ENCODE data around the gene FBXL20. TPM values are rescaled to one million over a fixed set of nuclear protein-coding genes. Genes with fewer than 3 reads are reported as not detected.
"Not testable (repeated sequence)": the region's sequence is repeated elsewhere in the genome, so short reads cannot be mapped to it uniquely, and the experiment has no call there.

FBXL20 gene
- total RNA-seq, 4 donors from 2014 or later = 13.1 to 19.6 (median 17.2) TPM

DNA sequence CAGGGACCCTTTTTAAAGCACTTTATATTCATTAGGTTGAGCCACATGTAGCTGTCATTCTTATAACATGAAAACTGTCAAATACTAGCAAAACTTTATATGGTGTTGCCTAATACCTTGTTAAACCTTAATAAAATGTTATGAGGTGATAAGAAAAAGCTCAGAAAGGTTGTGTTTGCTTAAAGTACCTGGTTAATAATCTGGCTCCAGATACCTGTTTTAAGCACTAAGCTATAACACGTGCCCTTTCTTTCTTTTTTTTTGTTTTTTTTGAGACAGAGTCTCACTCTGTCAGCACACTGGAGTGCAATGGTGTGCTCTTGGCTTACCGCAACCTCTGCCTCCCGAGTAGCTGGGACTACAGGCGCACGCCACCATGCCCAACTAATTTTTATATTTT is 116.7 kb downstream of the FBXL20 start:
- no peak for TF ChIP-seq EP300 (IDR thresholded peaks at IDR 0.05)
- no peak for TF ChIP-seq POLR2A (IDR thresholded peaks at IDR 0.05; ENCODE audit: low read depth)
- TF ChIP-seq POLR2AphosphoS5 (IDR thresholded peaks at IDR 0.05) = no peak
- TF ChIP-seq, protein P1, sequence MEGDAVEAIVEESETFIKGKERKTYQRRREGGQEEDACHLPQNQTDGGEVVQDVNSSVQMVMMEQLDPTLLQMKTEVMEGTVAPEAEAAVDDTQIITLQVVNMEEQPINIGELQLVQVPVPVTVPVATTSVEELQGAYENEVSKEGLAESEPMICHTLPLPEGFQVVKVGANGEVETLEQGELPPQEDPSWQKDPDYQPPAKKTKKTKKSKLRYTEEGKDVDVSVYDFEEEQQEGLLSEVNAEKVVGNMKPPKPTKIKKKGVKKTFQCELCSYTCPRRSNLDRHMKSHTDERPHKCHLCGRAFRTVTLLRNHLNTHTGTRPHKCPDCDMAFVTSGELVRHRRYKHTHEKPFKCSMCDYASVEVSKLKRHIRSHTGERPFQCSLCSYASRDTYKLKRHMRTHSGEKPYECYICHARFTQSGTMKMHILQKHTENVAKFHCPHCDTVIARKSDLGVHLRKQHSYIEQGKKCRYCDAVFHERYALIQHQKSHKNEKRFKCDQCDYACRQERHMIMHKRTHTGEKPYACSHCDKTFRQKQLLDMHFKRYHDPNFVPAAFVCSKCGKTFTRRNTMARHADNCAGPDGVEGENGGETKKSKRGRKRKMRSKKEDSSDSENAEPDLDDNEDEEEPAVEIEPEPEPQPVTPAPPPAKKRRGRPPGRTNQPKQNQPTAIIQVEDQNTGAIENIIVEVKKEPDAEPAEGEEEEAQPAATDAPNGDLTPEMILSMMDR (IDR thresholded peaks at IDR 0.05) = no peak
- H3K9me3 ChIP-seq = no peaks in the 10 kb centered on the region
- intact Hi-C loops (cut with DNase I) = no loop called here
- peaks cover 12 to 17% (median 14%) of the 10 kb centered on the region in 4 donors for H3K4me1 ChIP-seq
- WGBS = 96% methylated on average over 5 of the region's 5 CpGs
- H3K27ac ChIP-seq (replicated peaks in 1 of 4) = no peak overlapping the region
- peaks cover 4 to 66% (median 12%) of the 10 kb centered on the region in 4 donors for H3K36me3 ChIP-seq
- no peaks in the 10 kb centered on the region for H3K27me3 ChIP-seq
- DNase-seq (ENCODE audit: extremely low spot score) = no peak
- no peak overlapping the region for H3K4me3 ChIP-seq

DNA sequence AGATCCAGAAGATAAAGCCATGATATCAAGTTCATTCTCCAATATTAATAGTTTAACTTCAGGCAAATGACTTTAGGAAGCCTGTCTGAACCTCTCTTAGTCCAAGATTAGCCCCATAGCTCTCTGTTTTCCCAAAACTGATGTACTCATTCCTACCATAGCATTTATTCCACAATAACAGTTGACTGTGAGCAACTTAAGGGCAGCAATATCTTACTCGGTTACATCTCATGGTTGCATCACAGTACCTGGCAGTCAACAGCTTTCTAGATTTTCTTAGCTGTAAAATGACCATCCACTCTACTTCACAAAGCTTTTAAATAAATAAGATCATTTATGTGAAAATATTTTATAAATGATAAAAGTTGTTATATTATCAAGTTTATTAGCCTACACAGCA is 117.5 kb downstream of the FBXL20 start:
- TF ChIP-seq, protein P1 (IDR thresholded peaks at IDR 0.05) = no peak
- TF ChIP-seq POLR2AphosphoS5 (IDR thresholded peaks at IDR 0.05) (no peak), POLR2A (IDR thresholded peaks at IDR 0.05; ENCODE audit: low read depth) (no peak), EP300 (IDR thresholded peaks at IDR 0.05) (no peak)
- Histone ChIP-seq H3K9me3 (no peaks in the 10 kb centered on the region), H3K4me3 (no peak overlapping the region), H3K27me3 (no peaks in the 10 kb centered on the region), H3K27ac (replicated peaks in 1 of 4) (no peak overlapping the region), H3K4me1 (peaks cover 12 to 17% (median 14%) of the 10 kb centered on the region in 4 donors), H3K36me3 (peaks cover 11 to 68% (median 18%) of the 10 kb centered on the region in 4 donors)
- DNase-seq (ENCODE audit: extremely low spot score) = no peak
- WGBS = 93% methylated on average over 1 of the region's 1 CpG
- intact Hi-C loops (cut with DNase I) = no loop called here

DNA sequence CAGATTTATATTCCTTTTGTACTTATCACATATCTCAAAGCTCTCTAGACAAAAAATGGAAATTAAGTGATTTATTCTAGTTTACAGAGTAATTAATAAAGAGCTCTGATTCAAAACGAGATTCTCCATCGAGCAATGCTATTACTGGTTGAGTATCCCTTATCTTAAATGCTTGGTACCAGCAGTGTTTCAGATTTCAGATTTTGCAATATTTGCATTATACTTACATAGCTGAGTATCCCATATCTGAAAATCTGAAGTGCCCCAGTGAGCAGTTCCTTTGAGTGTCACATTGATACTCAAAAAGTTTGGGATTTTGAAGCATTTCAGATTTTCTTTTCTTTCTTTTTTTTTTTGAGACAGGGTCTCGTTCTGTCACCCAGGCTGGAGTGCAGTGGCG is 118.3 kb downstream of the FBXL20 start:
- Histone ChIP-seq H3K27ac (replicated peaks in 1 of 4) (no peak overlapping the region), H3K4me1 (peaks cover 12 to 17% (median 14%) of the 10 kb centered on the region in 4 donors), H3K4me3 (no peak overlapping the region), H3K36me3 (peaks cover 13 to 73% (median 25%) of the 10 kb centered on the region in 4 donors), H3K9me3 (no peaks in the 10 kb centered on the region), H3K27me3 (no peaks in the 10 kb centered on the region)
- no peak for DNase-seq (ENCODE audit: extremely low spot score)
- 94% methylated on average over 4 of the region's 4 CpGs for WGBS
- intact Hi-C loops (cut with DNase I) = no loop called here
- TF ChIP-seq EP300 (IDR thresholded peaks at IDR 0.05) (no peak), POLR2A (IDR thresholded peaks at IDR 0.05; ENCODE audit: low read depth) (no peak), POLR2AphosphoS5 (IDR thresholded peaks at IDR 0.05) (no peak)
- TF ChIP-seq, protein P1 (IDR thresholded peaks at IDR 0.05) = no peak

DNA sequence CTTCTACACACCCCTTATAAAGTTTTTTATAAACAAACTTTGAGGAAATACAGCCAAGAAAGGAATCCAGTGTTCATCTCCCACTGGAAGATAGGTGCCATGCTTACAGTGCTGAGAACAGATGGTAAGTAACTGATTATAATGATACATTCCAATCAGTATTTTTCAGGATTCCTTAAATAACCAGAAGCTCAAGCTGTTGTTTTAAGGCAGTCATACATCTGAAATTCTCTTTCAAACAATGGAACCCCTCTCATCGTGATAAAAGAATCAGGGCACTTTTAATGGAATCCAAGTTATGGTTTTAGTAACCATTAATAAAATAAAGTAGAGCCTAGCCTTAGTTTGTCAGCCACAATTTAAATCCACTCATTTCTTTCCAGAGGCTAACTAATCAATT is 119.6 kb downstream of the FBXL20 start:
- H3K27me3 ChIP-seq = no peaks in the 10 kb centered on the region
- H3K36me3 ChIP-seq = peaks cover 19 to 80% (median 30%) of the 10 kb centered on the region in 4 donors
- intact Hi-C loops (cut with DNase I) = no loop called here
- no peak overlapping the region for H3K4me3 ChIP-seq
- no peak overlapping the region for H3K27ac ChIP-seq (replicated peaks in 1 of 4)
- TF ChIP-seq, protein P1 (IDR thresholded peaks at IDR 0.05) = no peak
- TF ChIP-seq POLR2AphosphoS5 (IDR thresholded peaks at IDR 0.05) (no peak), POLR2A (IDR thresholded peaks at IDR 0.05; ENCODE audit: low read depth) (no peak), EP300 (IDR thresholded peaks at IDR 0.05) (no peak)
- no peak for DNase-seq (ENCODE audit: extremely low spot score)
- no peaks in the 10 kb centered on the region for H3K9me3 ChIP-seq
- whole genome bisulfite sequencing = 35% methylated on average over 1 of the region's 1 CpG
- peaks cover 12 to 17% (median 14%) of the 10 kb centered on the region in 4 donors for H3K4me1 ChIP-seq

DNA sequence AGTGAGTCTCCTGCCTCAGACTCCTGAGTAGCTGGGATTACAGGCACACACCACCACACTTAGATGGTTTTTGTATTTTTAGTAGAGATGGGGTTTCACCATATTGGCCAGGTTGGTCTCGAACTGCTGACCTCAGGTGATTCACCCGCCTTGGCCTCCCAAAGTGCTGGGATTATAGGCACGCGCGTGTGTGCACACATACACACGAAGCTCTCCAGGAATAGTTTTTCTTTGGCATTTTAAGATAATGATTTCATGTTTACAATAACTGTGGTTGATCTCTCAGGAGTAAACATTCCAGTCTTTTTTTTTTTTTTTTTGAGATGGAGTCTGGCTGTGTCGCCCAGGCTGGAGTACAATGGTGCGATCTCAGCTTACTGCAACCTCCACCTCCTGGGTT is 123.2 kb downstream of the FBXL20 start:
- not testable (repeated sequence) for H3K27me3 ChIP-seq; H3K9me3 ChIP-seq; H3K4me3 ChIP-seq; H3K27ac ChIP-seq (replicated peaks in 1 of 4); DNase-seq (ENCODE audit: extremely low spot score)
- peaks cover 12 to 17% (median 14%) of the 10 kb centered on the region in 4 donors for H3K4me1 ChIP-seq
- H3K36me3 ChIP-seq = peaks cover 38 to 84% (median 42%) of the 10 kb centered on the region in 4 donors
- WGBS = 98% methylated on average over 8 of the region's 8 CpGs
- intact Hi-C loops (cut with DNase I) = loop anchor here (10.0 kb wide), 1 partner anchor 127 kb away; the partner anchor contains the start of gene FBXL20

Data from esophagus muscularis mucosa (tissue), 4 donors.